Mucosa of descending colon (tissue), 3 donors: ENCODE data around the gene ADPRHL1. TPM values are rescaled to one million over a fixed set of nuclear protein-coding genes. Genes with fewer than 3 reads are reported as not detected.
"Not testable (repeated sequence)": the region's sequence is repeated elsewhere in the genome, so short reads cannot be mapped to it uniquely, and the experiment has no call there.

Experiments used
- ATAC-seq: fragments of 200-7000 bp; cut with Tn5 transposase; one replicate; pipeline ENCODE4 v1.9.1; 2020; ENCODE audit warnings: mild to moderate bottlenecking, moderate library complexity
- DNase-seq, 3 donors: peaks; one replicate each; pipeline ENCODE4 v3.0.0-alpha.2; 2020
- H3K36me3 ChIP-seq: fragments of 200-600 bp; one replicate; pipeline ENCODE4 v1.8.0; 2021; ENCODE audit warnings: low read depth, mild to moderate bottlenecking
- H3K4me1 ChIP-seq: fragments of 200-600 bp; one replicate; pipeline ENCODE4 v1.8.0; 2021; ENCODE audit warnings: low read depth, mild to moderate bottlenecking
- H3K4me3 ChIP-seq: fragments of 200-600 bp; one replicate; pipeline ENCODE4 v1.8.0; 2021; ENCODE audit warnings: mild to moderate bottlenecking
- H3K9me3 ChIP-seq: fragments of 200-600 bp; one replicate; pipeline ENCODE4 v1.8.0; 2021; ENCODE audit warnings: mild to moderate bottlenecking
- CTCF ChIP-seq: fragments of 200-600 bp; IDR thresholded peaks from one replicate; pipeline ENCODE4 v1.8.0; 2022; ENCODE audit warnings: antibody characterized with exemption, mild to moderate bottlenecking
- intact Hi-C, 2 donors: fragments of 100-400 bp; cut with DNase I in 1 of 2; cut with micrococcal nuclease in 1 of 2; formaldehyde crosslinking; loops; one replicate each; pipeline versions ENCODE4 v1.11.0 to v1.11.1; 2022; cut with DNase I, micrococcal nuclease
- total RNA-seq, 3 donors: library from RNA; stranded (reverse); fragmentation: NEBNext Ultra II Directional in 2 of 3; extraction: Animal tissue kit (Norgen Biotek cat#: 25700) in 2 of 3; gene quantifications; one replicate each; pipeline versions ENCODE4 v1.2.1 to v1.2.4, GENCODE V29; 2021 to 2023
- donor health status: DM: no; HTN: no; CAD: no; lungs with moderate emphysema.
- donor health status: DM: no; HTN: no; CAD: no.
- donor health status: DM: no; HTN: yes; CAD: no.

ADPRHL1 gene
- total RNA-seq, 3 donors from 2014 or later, result 5.1 to 9.2 (median 7.1) TPM

- H3K9me3 ChIP-seq, result no peaks in the 10 kb centered on the region
- no peak for TF ChIP-seq CTCF
- H3K4me3 ChIP-seq, result no peak overlapping the region
- no peak for ATAC-seq
- intact Hi-C loops, result no loop called here
- peaks cover 7% of the 10 kb centered on the region for H3K4me1 ChIP-seq
- no peaks in the 10 kb centered on the region for H3K36me3 ChIP-seq
- no peak for DNase-seq
Observed at GRCh38 chr13:113452466-113452865, 822 bp downstream of the ADPRHL1 start.

GRCh38 chr13:113451951-113452421, 1.3 kb downstream of the ADPRHL1 start:
- Histone ChIP-seq H3K36me3 (no peaks in the 10 kb centered on the region), H3K4me3 (no peak overlapping the region), H3K9me3 (no peaks in the 10 kb centered on the region), H3K4me1 (peaks cover 7% of the 10 kb centered on the region)
- DNase-seq (peak in 1 of 3 donors; percentile 44), ATAC-seq (no peak)
- intact Hi-C loops, result no loop called here
- no peak for TF ChIP-seq CTCF

- H3K4me1 ChIP-seq, intact Hi-C loops, H3K36me3 ChIP-seq, H3K4me3 ChIP-seq, H3K9me3 ChIP-seq, ATAC-seq: not testable (repeated sequence)
- DNase-seq, result peak; percentile 61 to 76 (median 70)
Observed at GRCh38 chr13:113450861-113451620, 2.2 kb downstream of the ADPRHL1 start.

GRCh38 chr13:113450348-113450744, 2.9 kb downstream of the ADPRHL1 start:
- ATAC-seq, intact Hi-C loops, DNase-seq, H3K36me3 ChIP-seq, H3K4me1 ChIP-seq, H3K4me3 ChIP-seq, H3K9me3 ChIP-seq: not testable (repeated sequence)

GRCh38 chr13:113449693-113450347, 3.5 kb downstream of the ADPRHL1 start:
- peak in 2 of 3 donors; percentile 22 to 37 for DNase-seq
- intact Hi-C loops, result no loop called here

More at GRCh38 chr13:113449693-113450347, 3.5 kb downstream of the ADPRHL1 start:
- Histone ChIP-seq H3K4me3 (no peak overlapping the region), H3K4me1 (peaks cover 7% of the 10 kb centered on the region), H3K9me3 (no peaks in the 10 kb centered on the region), H3K36me3 (no peaks in the 10 kb centered on the region)
- ATAC-seq, result no peak
- no peak for TF ChIP-seq CTCF
